Stimulated activated CD4-positive, alpha-beta T cell treated with anti-CD3 and anti-CD28 coated beads, Interleukin-15, amount 100 ng/mL, for 48 hours (primary cell): ENCODE results near the gene UVRAG.
"Not testable (repeated sequence)": the region's sequence is repeated elsewhere in the genome, so short reads cannot be mapped to it uniquely, and the experiment has no call there.

Experiments used
- DNase-seq, 2 donors: peaks; one replicate each; pipeline ENCODE4 v3.0.0-alpha.2; 2020; ENCODE audit warnings: low read depth in 2 of 2

Gene UVRAG

GRCh38 chr11:75920848-75921247 is 105.8 kb downstream of the UVRAG start:
- DNase-seq, result no peak

- DNase-seq, result no peak
These were observed 106.8 kb downstream of the UVRAG start for GRCh38 chr11:75921808-75922207.

GRCh38 chr11:75924966-75925784 is 110.2 kb downstream of the UVRAG start:
- no peak for DNase-seq

GRCh38 chr11:75925785-75926164 is 110.8 kb downstream of the UVRAG start:
- DNase-seq, result no peak

- DNase-seq, result no peak
These were observed 114.7 kb downstream of the UVRAG start for GRCh38 chr11:75929706-75930105.

- DNase-seq, result no peak
These were observed 115.5 kb downstream of the UVRAG start for GRCh38 chr11:75930534-75930933.

GRCh38 chr11:75931124-75931523 is 116.1 kb downstream of the UVRAG start:
- no peak for DNase-seq

GRCh38 chr11:75933736-75934135 is 118.7 kb downstream of the UVRAG start:
- not testable (repeated sequence) for DNase-seq

- DNase-seq, result no peak
These were observed 119.8 kb downstream of the UVRAG start for GRCh38 chr11:75934851-75935250.

GRCh38 chr11:75938543-75938942 is 123.5 kb downstream of the UVRAG start:
- no peak for DNase-seq

- DNase-seq, result no peak
These were observed 124.5 kb downstream of the UVRAG start for GRCh38 chr11:75939516-75939915.

GRCh38 chr11:75939992-75940391 is 125.0 kb downstream of the UVRAG start:
- DNase-seq, result no peak

GRCh38 chr11:75940911-75941310 is 125.9 kb downstream of the UVRAG start:
- no peak for DNase-seq

- DNase-seq, result no peak
These were observed 129.5 kb downstream of the UVRAG start for GRCh38 chr11:75944515-75944914.

GRCh38 chr11:75945446-75945845 is 130.4 kb downstream of the UVRAG start:
- no peak for DNase-seq

- no peak for DNase-seq
These were observed 130.9 kb downstream of the UVRAG start for GRCh38 chr11:75945947-75946346.

- DNase-seq, result no peak
These were observed 131.8 kb downstream of the UVRAG start for GRCh38 chr11:75946531-75947530.

GRCh38 chr11:75949023-75949672 is 134.1 kb downstream of the UVRAG start:
- no peak for DNase-seq

- no peak for DNase-seq
These were observed 135.1 kb downstream of the UVRAG start for GRCh38 chr11:75950141-75950540.

- no peak for DNase-seq
These were observed 139.0 kb downstream of the UVRAG start for GRCh38 chr11:75954039-75954438.

- no peak for DNase-seq
These were observed 140.4 kb downstream of the UVRAG start for GRCh38 chr11:75955443-75955842.

- DNase-seq, result no peak
These were observed 144.5 kb downstream of the UVRAG start for GRCh38 chr11:75959540-75959939.
